NCI-H1105 (cell line): Measurements from ENCODE around the gene MC2R.

Experiments
- DNase-seq: peaks from one replicate; lab custom pipeline; 2025; lab: John Stamatoyannopoulos, UW

Gene MC2R

DNA sequence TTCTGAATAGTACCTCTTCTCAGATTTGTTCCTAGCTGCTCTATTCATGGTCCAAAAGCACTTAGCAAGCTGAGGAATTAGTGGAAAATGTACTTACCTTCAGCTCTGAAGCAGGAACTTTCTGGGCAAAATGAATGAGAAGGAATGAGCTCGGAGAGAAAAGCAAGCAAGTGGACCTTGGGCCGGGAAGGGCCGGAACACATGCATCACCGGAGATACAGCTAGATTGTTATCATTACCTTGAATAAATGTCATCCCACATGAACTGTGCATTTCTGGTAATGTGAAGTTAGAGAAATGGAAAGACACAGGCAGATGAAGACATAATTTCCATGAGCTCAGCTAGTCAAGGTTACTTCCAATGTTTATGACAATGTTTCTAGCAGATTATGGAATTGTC is at the start of gene MC2R:
Gene MC2R, minus strand, starts transcription at position 146 of the 400 bp plus-strand sequence. CDS start 30,018 bp downstream, outside the sequence.
- DNase-seq = no peak

DNA sequence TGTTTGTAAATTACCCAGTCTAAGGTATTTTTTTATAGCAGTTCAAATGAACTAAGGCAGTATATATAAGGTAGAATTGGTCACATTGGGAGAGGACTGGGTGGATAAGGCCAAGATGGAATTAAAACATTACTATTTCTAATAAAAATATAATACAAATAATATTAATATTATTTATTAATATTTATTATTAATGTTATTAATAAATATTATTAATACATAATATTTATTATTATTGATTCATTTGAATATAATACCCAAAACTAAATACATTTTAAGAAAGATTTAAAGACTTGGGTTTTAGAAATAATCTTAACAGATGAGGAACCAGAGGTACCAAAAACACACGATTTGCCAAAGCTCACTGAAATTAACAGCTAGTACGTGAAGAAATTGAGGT is 30.5 kb upstream of the MC2R start:
- DNase-seq = no peak

GRCh38 chr18:13943338-13943737 is 28.0 kb upstream of the MC2R start:
- no peak for DNase-seq

DNA sequence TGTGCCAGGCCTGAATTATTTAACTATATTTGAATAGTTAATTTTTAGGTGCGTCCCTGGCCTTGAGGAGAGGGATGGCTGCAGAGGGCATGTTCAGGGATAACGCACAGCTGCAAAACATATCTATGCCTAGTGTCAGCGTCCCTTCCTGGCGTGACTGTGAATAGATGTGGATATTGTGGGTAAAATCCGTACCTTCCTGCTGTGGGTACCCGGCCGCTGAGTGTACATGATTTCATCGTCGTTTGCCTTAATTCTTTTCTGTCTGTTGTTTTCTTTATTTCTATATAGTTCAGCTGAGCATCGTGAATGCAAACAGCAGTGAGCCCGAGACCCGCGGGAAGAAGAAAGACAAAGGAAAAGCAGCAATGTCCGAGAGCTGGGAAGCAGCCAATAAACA is 25.0 kb upstream of the MC2R start:
- DNase-seq = no peak

DNA sequence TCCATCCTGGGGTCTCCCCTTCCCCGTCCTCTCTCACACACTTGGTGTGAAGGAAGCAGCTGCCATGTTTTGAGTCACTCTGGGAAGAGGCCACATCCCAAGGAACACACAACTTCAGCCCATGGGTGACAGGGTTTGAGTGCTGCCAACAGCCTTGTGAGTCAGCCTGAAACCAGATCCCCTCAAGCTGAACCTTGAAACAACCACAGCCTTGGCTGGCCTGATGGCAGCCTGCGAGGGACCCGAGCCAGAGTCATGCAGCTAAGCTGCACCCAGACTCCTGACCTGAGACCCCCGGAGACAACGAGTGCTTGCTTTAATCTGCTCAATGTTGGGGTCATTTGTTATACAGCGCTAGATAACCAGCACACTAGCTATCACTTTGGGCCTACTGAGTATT is 19.3 kb upstream of the MC2R start:
- no peak for DNase-seq

DNA sequence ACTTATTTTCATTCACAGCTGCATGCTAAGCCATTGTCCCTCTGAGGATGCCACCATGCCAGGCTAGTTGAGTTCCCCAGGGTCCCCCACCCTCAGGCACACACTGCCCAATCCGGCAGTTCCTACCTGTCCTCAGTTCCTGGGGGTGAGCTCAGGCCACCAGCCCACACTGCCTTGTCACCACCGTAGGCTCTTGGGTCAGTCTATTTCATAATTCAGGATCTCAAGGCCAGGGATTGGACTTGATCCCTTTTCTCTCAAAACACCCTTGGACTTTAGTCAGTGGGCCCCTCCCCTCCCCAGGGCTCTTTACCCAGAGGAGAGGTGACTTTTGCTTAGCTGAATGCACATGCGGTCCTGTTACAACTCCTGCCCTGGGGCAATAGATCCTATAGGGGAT is 18.7 kb upstream of the MC2R start:
- no peak for DNase-seq

DNA sequence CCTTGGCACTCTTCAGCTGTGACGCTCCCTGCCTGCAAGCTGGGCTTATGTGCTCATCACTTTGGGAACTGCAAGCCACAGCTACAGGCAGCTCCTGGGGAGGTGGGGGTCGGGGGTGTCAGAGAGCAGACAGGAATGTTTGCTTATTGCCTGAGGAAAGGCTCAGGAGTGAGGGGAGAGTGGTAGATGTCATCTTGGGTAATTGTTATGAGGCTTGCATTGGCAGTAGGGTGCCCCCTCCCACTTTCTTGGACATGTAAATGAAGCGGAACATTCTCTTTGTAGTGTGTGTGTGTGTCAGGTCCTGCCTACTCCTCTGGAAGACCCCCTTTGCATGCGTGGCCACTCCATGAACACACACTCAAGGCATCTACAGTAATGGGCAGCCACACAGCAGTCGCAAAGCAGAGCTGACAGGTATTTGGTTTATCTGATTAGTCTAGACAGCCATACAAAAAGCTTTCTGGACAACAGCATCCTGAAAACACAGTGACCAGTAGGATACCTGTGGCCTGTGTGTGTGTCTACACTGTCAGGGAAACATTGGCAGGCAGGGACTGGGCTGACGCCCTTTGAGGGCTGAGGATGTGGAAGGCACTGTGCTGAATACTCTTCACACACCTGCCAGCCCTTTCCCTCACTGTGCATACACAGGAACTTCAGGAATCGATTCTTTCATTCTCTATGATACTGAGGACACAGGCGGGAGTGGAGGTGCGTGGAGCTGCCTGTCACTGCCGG is 17.1 kb upstream of the MC2R start:
- no peak for DNase-seq

- no peak for DNase-seq
Observed at GRCh38 chr18:13930964-13931363, 15.6 kb upstream of the MC2R start.

DNA sequence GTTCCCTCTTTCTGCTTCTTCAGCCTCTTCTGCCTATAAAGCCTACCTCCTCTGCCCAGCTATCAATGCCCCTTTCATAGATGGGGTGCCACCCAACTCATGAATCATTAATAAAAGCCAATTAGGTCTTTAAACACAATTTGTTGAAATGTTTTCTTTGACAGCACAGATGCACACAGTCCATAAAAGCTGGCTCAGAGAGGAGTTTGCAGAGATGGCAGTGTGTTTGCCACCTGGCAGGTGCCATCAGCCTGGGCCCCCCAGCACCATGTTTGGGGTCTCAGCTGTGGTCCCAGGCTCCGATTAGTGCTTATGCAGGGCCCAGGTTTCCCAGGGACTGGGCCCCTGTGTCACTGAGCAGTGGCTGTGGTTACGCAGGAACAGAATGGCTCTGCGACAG is 7.9 kb upstream of the MC2R start:
- no peak for DNase-seq

DNA sequence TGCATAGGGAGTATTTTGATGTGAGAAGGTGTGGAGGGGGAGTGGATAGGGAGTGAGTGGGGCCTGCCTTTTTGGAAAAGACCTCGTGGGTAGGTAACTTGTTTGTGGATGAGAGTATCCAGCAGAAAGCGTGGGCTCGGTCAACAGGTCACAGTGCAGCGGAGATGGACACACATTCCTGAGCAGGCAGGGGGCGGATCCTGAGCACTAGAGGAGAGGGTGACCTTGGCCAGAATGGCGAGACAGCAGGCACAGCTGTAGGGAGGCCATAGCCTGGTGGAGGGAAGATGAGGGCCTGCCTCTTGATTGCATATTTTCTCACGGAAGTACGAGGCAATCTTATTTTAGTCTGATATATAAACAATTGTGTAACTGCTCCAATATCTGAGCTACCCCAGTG is 3.6 kb upstream of the MC2R start:
- no peak for DNase-seq

DNA sequence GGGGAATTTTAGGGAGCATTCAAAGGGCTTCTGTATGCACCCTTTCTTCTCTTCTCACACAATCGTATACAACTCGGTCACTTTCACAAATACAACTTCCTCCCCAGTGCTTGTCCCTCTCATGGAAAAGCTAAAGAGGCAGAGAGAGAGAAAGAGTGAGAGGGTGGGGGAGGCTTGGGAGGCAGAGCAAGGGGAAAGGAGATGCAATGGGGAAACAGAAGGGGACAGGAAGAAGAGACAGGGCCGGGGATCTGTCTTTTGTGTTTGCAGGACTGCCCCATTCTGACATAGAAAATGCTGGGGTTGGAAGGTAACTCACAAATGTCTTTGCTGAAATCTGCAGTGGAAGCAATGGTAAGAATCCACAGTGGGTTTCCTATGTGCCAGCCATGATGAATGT is 2.1 kb upstream of the MC2R start:
- DNase-seq = no peak

DNA sequence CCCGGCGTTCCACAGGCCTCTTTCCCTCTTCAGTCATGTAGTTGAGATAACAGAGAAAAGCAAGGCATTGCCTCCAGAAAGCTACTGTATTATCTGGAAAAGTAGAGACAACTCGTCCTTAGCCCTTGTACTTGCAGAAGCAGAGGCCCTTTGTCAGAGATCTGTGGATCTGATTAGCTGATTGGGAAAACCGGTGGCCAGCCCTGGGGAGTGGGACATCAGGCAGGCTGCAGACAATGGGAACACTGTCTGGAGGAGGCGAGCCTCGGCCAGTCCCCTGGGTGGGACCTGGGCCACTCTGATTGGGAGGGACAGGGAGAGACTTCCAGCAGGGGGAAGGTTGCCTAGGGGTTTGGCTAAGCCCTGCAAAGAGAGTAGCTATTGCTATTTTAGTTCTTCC is 1.2 kb upstream of the MC2R start:
- no peak for DNase-seq

DNA sequence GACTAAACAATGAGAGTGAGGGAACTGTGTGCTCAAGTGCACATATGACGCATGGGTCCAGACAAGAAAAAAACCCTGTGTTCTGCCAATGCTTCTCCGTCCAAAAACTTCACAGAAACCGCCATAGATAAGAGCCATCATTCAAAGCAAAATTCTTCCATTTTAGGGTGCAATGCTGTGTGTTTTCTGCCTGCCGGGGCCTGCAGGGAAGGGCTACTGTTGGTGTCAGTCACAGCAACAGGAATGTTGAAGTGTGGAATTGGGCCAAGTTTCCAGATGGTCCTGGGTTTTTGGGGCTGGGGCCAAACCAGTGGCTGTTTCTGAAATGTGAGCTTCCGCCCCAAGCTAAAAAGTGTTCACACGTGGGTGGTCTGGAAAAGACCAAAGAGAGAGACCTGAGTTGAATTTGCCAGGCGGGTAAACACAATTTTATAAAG is 677 bp upstream of the MC2R start:
- peak; percentile 61 for DNase-seq

GRCh38 chr18:13914756-13915155 is 580 bp downstream of the MC2R start:
- DNase-seq = no peak

DNA sequence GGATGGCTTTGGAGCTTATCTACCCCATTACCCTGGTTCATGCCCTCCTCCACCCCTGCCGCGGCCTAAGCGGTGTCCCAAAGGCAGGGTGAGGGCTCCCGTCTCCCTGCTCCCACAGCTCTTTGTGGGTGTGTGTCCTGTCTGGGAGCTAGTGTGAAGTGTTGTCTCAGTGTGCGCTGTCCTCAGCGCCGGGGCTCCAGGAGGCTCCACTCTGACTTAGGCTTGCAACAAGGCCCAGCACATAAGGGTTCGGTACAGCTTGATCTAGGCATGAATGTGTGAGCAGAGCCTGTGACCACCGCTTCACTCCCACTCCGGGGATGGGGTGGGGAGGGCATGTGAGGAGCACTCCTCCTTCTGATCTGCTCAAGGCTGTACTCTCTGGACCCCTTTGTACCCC is 1.2 kb downstream of the MC2R start:
- DNase-seq = no peak

DNA sequence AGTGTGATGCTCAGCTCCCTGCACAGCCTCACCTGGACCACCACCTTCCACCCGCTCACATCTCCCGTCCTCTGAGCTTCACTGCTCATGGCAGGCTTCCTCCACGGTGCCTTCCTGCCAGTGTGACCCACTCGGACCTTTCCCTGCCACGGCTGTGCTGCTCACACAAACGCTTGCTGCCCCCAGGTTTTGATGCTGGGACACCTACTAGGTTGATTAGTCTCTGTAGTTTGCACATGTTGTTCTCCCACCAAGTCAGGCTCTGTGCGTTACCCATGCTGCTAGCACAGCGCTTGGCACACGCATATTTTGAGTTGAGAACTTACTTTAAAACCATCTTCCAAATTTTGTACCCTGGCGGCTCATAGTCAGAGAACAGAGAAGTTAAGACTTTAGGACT is 2.1 kb downstream of the MC2R start:
- DNase-seq = no peak

DNA sequence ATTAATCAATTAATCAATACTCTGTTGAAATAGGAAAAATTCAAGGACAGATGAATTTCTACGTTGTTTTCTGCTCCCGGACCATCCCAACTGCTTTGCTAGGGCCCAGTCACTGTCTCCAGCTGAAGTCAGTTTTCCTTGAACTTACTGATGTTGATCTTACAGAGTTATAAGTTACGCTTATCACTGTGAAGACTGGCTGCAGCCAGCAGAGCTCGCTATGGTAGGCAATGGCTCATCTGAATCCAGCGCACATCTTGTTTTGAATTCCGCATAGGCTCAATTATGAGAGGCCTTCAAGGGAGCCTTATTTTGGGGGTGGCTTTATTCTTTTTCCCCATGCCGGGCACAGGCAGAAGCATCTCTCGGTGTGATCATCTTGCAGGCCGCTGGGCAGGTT is 2.7 kb downstream of the MC2R start:
- no peak for DNase-seq

- DNase-seq = no peak
Observed at GRCh38 chr18:13910986-13911385, 4.3 kb downstream of the MC2R start.

- DNase-seq = no peak
Observed at GRCh38 chr18:13910501-13910900, 4.8 kb downstream of the MC2R start.

DNA sequence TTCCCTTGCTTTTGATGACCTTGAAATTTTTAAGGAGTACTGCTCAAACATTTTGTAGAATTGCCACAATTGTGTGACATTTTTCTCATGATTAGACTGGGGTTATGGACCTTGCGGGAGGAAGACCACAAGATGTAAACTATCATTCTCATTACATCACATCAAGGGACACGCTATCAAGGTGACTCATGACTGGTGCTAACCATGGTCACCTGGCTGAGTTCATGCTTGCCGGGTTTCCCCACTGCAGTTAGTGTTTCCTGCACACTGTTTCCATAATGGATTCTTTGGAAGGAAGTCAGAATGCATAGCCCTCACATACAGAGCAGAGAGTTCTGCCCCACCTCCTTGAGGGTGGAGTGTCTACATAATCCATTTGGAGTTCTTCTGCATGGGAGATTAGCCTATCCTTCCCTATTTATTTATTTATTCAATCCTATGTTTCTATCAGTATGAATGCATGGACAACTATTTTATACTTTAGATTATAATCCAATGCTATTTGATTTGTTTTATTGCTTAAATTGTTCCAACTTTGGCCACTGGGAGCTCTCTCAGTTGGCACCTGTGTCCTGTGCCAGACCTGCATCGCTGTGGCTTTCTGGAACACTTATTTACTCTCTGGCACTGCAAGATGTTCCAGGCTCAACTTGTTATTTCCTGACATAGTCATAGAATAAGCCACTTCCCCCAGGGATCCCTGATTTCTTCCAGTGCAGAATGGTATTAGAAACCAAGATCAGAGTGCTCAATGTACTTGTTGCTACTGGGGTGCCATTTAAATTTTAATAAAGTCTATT is 6.0 kb downstream of the MC2R start:
- DNase-seq = no peak

- DNase-seq = no peak
Observed at GRCh38 chr18:13900633-13901032, 14.7 kb downstream of the MC2R start.

DNA sequence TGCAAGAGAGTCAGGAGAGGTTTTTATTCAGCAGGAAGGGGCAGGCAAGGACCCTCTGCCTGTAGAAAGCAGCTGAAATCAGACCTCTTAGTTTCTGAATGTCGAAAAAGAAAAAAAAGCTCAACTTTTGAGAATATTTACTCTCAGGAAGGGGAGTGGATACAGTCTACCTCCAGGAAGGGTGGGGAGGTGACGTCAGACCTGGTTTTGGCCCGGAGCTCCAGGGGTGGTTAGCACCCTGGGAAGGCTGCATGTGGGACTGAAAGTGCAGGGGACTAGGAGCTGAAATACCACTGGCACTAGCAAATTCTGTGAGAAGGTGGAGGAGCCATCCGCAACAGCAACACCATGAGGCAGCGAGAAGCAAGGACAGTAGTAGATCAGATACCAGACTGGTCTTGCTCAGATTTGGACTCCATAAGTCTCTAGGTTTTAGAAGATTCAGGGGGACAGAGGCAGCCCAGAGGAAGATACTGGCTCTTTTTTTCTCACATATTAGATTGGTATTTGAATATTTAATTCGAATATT is 19.8 kb downstream of the MC2R start:
- DNase-seq = no peak

DNA sequence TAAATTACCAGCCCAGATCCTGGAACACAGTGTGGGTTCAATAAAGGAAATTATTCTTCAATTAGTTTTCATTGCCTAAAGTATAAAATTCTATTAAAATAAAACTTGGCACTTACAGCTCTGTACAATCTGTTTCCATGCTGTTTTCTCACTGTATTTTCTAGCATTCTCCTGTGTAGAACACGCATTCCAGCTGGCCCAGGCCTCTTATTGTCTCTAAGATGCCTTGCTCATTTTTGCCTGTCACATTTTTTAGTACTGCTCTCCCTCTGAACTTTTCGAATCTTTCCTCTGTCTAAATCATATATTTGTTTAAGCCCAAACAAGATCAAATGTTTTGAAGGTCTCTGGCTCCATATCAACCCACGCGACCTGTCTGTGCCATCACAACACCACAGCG is 20.8 kb downstream of the MC2R start:
- no peak for DNase-seq
